Pancreas (tissue), 10 donors: ENCODE results near the gene IER5L. TPM values are rescaled to one million over a fixed set of nuclear protein-coding genes. Genes with fewer than 3 reads are reported as not detected.

ENCODE experiments used
- ATAC-seq, 4 donors: fragments of 200-7000 bp; cut with Tn5 transposase; one replicate each; pipeline versions ENCODE4 v1.8.0 to v1.9.1; 2020; ENCODE audit warnings: mild to moderate bottlenecking in 4 of 4, moderate library complexity in 4 of 4
- DNase-seq, 6 donors: peaks; one replicate each; pipeline ENCODE4 v3.0.0-alpha.2; 2020
- FAIRE-seq: peaks from 2 replicates; lab custom pipeline; 2012; peaks lifted over from hg19 to GRCh38; lab: Jason Lieb, UNC
- H3K27ac ChIP-seq, 4 donors: fragments of 200-600 bp; sonication (generic); 1 replicate in 3 of 4; 2 replicates in 1 of 4; pipeline versions ENCODE4 v1.5.0 to v1.8.0; 2020
- H3K27me3 ChIP-seq, 4 donors: fragments of 200-600 bp; one replicate each; pipeline ENCODE4 v1.8.0; 2021
- H3K36me3 ChIP-seq, 3 donors: fragments of 200-600 bp; sonication (generic) in 1 of 3; one replicate each; pipeline versions ENCODE4 v1.5.0 to v1.8.0; 2020 to 2021
- H3K4me1 ChIP-seq, 3 donors: fragments of 200-600 bp; one replicate each; pipeline ENCODE4 v1.8.0; 2021
- H3K4me3 ChIP-seq, 4 donors: fragments of 200-600 bp; sonication (generic) in 2 of 4; one replicate each; pipeline versions ENCODE4 v1.5.0 to v1.8.0; 2020 to 2021
- H3K9me3 ChIP-seq, 4 donors: fragments of 200-600 bp; one replicate each; pipeline ENCODE4 v1.8.0; 2021
- CTCF ChIP-seq, 4 donors: fragments of 200-600 bp; sonication (generic) in 3 of 4; IDR thresholded peaks; one replicate each; pipeline versions ENCODE4 v1.5.0 to v1.8.0; 2021; ENCODE audit warnings: antibody characterized with exemption in 4 of 4
- WGBS, 2 donors: extraction: QIAGEN DNeasy Blood & Tissue Kit; methylation state at CpG; one replicate each; pipeline ENCODE4 v1.1.7; 2013; 5-methylcytosine and 5-hydroxymethylcytosine counted together
- intact Hi-C, 3 donors: fragments of 100-400 bp; cut with DNase I; formaldehyde crosslinking; loops; one replicate each; pipeline versions ENCODE4 v1.11.1 to v1.14.2; 2022
- polyA plus RNA-seq, 2 donors: library from polyadenylated mRNA; stranded (reverse); fragments of 200-250 nt; gene quantifications; one replicate each; pipeline ENCODE4 v1.2.3, GENCODE V29; 2013
- total RNA-seq, 6 donors: library from RNA; stranded (reverse); fragmentation: NEBNext Ultra II Directional in 4 of 6; extraction: Animal tissue kit (Norgen Biotek cat#: 25700) in 4 of 6; gene quantifications; one replicate each; pipeline versions ENCODE4 v1.2.1 to v1.2.4, GENCODE V29; 2021 to 2023
- donor health status: healthy with polysubstance abuse.
- donor health status: DM: no; HTN: no; CAD: no; lungs with moderate emphysema.
- donor health status: DM: no; HTN: no; CAD: no.
- donor health status: control.
- donor health status: control.
- donor health status: Bipolar disorder and iron deficiency.
- donor health status: DM: yes; HTN: yes; CAD: no.
- donor health status: DM: no; HTN: no; CAD: no.
- donor health status: DM: no; HTN: no; CAD: no.
- donor health status: DM: yes; HTN: yes; CAD: no.

Gene IER5L
- total and polyA plus RNA-seq, 8 donors: 1.8 to 14.3 (median 6.4) TPM

DNA sequence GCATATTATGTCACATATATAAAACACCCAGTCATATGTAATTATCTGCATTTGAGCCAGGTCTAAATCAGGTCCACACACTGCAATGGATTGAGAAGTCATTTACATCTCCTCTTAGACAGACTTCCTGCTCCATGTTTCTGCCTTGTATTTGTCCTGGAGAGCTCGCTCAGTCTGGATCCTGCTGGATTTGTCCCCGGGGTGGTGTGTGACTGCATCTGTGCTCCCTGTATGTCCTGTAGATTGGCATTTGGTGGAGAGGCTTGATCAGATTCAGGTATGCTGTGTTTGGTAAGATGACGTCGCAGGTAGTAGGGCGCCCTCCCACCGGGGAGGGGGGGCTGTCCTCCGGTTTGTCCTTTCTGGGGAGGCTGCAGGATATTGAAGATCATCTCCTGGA, 33.6 kb upstream of the IER5L start:
- H3K27ac ChIP-seq: no peak overlapping the region
- H3K27me3 ChIP-seq: no peaks in the 10 kb centered on the region
- no peaks in the 10 kb centered on the region for H3K36me3 ChIP-seq
- 54 to 57% methylated on average over 7 of the region's 7 CpGs for WGBS, 2 donors
- H3K4me1 ChIP-seq: no peaks in the 10 kb centered on the region
- intact Hi-C loops: no loop called here
- no peak for ATAC-seq
- no peak overlapping the region for H3K4me3 ChIP-seq
- DNase-seq: peak in 1 of 6 donors; percentile 16
- no peak for TF ChIP-seq CTCF (IDR thresholded peaks at IDR 0.05)
- H3K9me3 ChIP-seq: no peaks in the 10 kb centered on the region
- no peak for FAIRE-seq

GRCh38 chr9:129210125-129210524, 32.1 kb upstream of the IER5L start:
- no peaks in the 10 kb centered on the region for H3K4me1 ChIP-seq
- no peak for ATAC-seq
- TF ChIP-seq CTCF (IDR thresholded peaks at IDR 0.05): no peak
- intact Hi-C loops: no loop called here
- no peaks in the 10 kb centered on the region for H3K9me3 ChIP-seq
- no peaks in the 10 kb centered on the region for H3K36me3 ChIP-seq
- no peak for DNase-seq
- no peak overlapping the region for H3K4me3 ChIP-seq
- no peaks in the 10 kb centered on the region for H3K27me3 ChIP-seq
- 70 to 75% methylated on average over 5 of the region's 5 CpGs for WGBS, 2 donors
- H3K27ac ChIP-seq: no peak overlapping the region
- FAIRE-seq: no peak

DNA sequence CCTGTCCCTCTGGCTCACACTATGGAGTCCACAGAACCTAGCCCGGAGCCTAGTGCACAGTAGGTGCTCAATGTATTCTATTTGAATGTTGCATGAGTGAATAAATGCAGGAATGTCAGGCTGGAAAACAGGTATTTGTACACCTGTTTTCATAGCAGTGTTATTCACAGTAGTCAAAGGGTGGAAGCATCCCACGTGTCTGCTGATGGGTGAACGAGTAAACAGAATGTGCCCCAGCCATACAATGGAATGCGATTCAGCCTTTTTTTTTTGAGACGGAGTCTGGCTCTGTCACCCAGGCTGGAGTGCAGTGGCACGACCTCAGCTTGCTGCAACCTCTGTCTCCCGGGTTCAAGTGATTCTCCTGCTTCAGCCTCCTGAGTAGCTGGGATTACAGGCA, 31.5 kb upstream of the IER5L start:
- Histone ChIP-seq H3K9me3 (no peaks in the 10 kb centered on the region), H3K36me3 (no peaks in the 10 kb centered on the region), H3K4me3 (no peak overlapping the region), H3K27ac (no peak overlapping the region), H3K27me3 (no peaks in the 10 kb centered on the region), H3K4me1 (no peaks in the 10 kb centered on the region)
- no peak for TF ChIP-seq CTCF (IDR thresholded peaks at IDR 0.05)
- FAIRE-seq (no peak), ATAC-seq (no peak), DNase-seq (no peak)
- 72 to 73% methylated on average over 7 of the region's 7 CpGs for WGBS, 2 donors
- intact Hi-C loops: no loop called here

GRCh38 chr9:129209109-129209508, 31.0 kb upstream of the IER5L start:
- FAIRE-seq (no peak), DNase-seq (peak in 1 of 6 donors; percentile 8), ATAC-seq (no peak)
- H3K4me3 ChIP-seq: no peak overlapping the region
- WGBS, 2 donors: 72 to 83% methylated on average over 4 of the region's 4 CpGs
- no peaks in the 10 kb centered on the region for H3K36me3 ChIP-seq
- TF ChIP-seq CTCF (IDR thresholded peaks at IDR 0.05): no peak
- H3K4me1 ChIP-seq: no peaks in the 10 kb centered on the region
- no peak overlapping the region for H3K27ac ChIP-seq
- H3K27me3 ChIP-seq: no peaks in the 10 kb centered on the region
- no peaks in the 10 kb centered on the region for H3K9me3 ChIP-seq
- intact Hi-C loops: no loop called here

GRCh38 chr9:129208207-129209032, 30.4 kb upstream of the IER5L start:
- Histone ChIP-seq H3K9me3 (no peaks in the 10 kb centered on the region), H3K4me3 (no peak overlapping the region), H3K4me1 (no peaks in the 10 kb centered on the region), H3K27me3 (no peaks in the 10 kb centered on the region), H3K36me3 (no peaks in the 10 kb centered on the region), H3K27ac (no peak overlapping the region)
- ATAC-seq: no peak
- no peak for FAIRE-seq
- 82 to 84% methylated on average over 17 of the region's 17 CpGs for WGBS, 2 donors
- TF ChIP-seq CTCF (IDR thresholded peaks at IDR 0.05): no peak
- peak in 1 of 6 donors; percentile 27 for DNase-seq
- intact Hi-C loops: no loop called here
